ENCODE measurements around the gene PUM1. TPM values are rescaled to one million over a fixed set of nuclear protein-coding genes. Genes with fewer than 3 reads are reported as not detected.

Gene PUM1
- total and polyA plus RNA-seq, 2 of the 8 experiments (the other 6 are each of a cell fraction or from before 2014, with no cell fraction given): 122 to 177 TPM

- WGBS, 2 experiments (ENCODE audit: extremely low coverage in 1 of 2, insufficient coverage in 1 of 2, insufficient read length in 1 of 2, insufficient replicate concordance in 2 of 2, low coverage in 1 of 2, low lambda C conversion rate in 2 of 2, missing lambda C conversion rate in 1 of 2): 96% methylated on average over 6 of the region's 6 CpGs; no CpG with 5 or more reads in 1 of the 2 experiments
- ChIA-PET CTCF (ENCODE audit: partially characterized antibody) (no interaction called here), POLR2A (ENCODE audit: partially characterized antibody) (interaction anchor here (0.8 to 1.0 kb wide), 2 partner anchors 13 to 184 kb away, joined by 3 read pairs; no protein-coding TSS in a partner anchor)
- Histone ChIP-seq H3K56ac (replicated peaks; ENCODE audit: insufficient read length, low read depth, low read length) (no peak overlapping the region), H4K20me1 (replicated peaks in 1 of 2; ENCODE audit: control insufficient read depth in 1 of 2, insufficient read depth in 2 of 2, low read length in 2 of 2) (peaks cover 7 to 9% of the 10 kb centered on the region in 2 experiments), H3K23ac (ENCODE audit: insufficient read length) (no peak overlapping the region), H2AFZ (ENCODE audit: low read length) (no peak overlapping the region), H2BK15ac (ENCODE audit: low read length) (no peak overlapping the region), H3K36me3 (ENCODE audit: control insufficient read depth in 2 of 4, insufficient read depth in 4 of 4, low read length in 3 of 4) (peaks cover 19 to 83% (median 53%) of the 10 kb centered on the region in 4 experiments; a peak in 7 of 8 replicates), H3K4me2 (ENCODE audit: insufficient read depth in 1 of 2, low read depth in 2 of 2, low read length in 2 of 2) (no peak overlapping the region), H3K14ac (ENCODE audit: insufficient read length) (no peak overlapping the region), H3K23me2 (ENCODE audit: low read depth, low read length) (no peaks in the 10 kb centered on the region), H3K9ac (replicated peaks in 1 of 4; ENCODE audit: extremely low read depth in 1 of 4, low read depth in 3 of 4, low read length in 3 of 4) (peak overlapping the region in 1 of 4 experiments; percentile 34; a peak in 1 of 7 replicates), H4K91ac (replicated peaks; ENCODE audit: insufficient read length, low read length) (no peak overlapping the region), H3K9me3 (ENCODE audit: insufficient read depth in 2 of 2, low read depth in 1 of 2, low read length in 1 of 2) (no peaks in the 10 kb centered on the region), H2BK12ac (ENCODE audit: low read depth, low read length) (no peak overlapping the region), H3K27ac (ENCODE audit: low read depth, low read length) (no peak overlapping the region), H3K18ac (ENCODE audit: extremely low read depth, low read length) (no peak overlapping the region), H3K4ac (replicated peaks; ENCODE audit: insufficient read length, low read depth, low read length) (no peak overlapping the region), H2BK20ac (ENCODE audit: low read length) (no peak overlapping the region), H3K79me1 (ENCODE audit: low read depth, low read length) (peaks cover 2% of the 10 kb centered on the region; the same call in 1 of the 2 replicates), H2BK120ac (replicated peaks; ENCODE audit: low read depth, low read length) (no peak overlapping the region), H3K4me3 (ENCODE audit: extremely low read depth in 1 of 4, insufficient read depth in 2 of 4, low read depth in 3 of 4, low read length in 4 of 4) (no peak overlapping the region), H4K5ac (ENCODE audit: insufficient read length, low read depth, low read length) (no peak overlapping the region), H2AK5ac (ENCODE audit: low read depth, low read length) (no peak overlapping the region), H3K27me3 (replicated peaks in 1 of 4; ENCODE audit: control insufficient read depth in 3 of 4, extremely low read depth in 1 of 4, insufficient read depth in 3 of 4, low read length in 3 of 4) (no peaks in the 10 kb centered on the region), H4K8ac (ENCODE audit: extremely low read depth, insufficient read depth, low read length) (no peak overlapping the region), H2BK5ac (ENCODE audit: low read depth, low read length) (no peak overlapping the region), H3K4me1 (replicated peaks in 1 of 4; ENCODE audit: control insufficient read depth in 3 of 4, insufficient read depth in 4 of 4, low read length in 3 of 4) (no peaks in the 10 kb centered on the region), H3K79me2 (ENCODE audit: control insufficient read depth in 1 of 2, insufficient read depth in 2 of 2, low read length in 2 of 2) (peaks cover 0 to 71% of the 10 kb centered on the region in 2 experiments; a peak in 2 of 4 replicates)
- FAIRE-seq (no peak), DNase-seq (ENCODE audit: low read depth in 1 of 2, low spot score in 2 of 2) (no peak)
- no peak for TF ChIP-seq KDM1A (IDR thresholded peaks at IDR 0.05; ENCODE audit: borderline replicate concordance, low read length)
- peak in 1 of 2 experiments; percentile 25; a peak in 1 of 3 replicates for TF ChIP-seq POLR2A (IDR thresholded peaks at IDR 0.05; ENCODE audit: control extremely low read depth in 1 of 2, low read depth in 2 of 2, low read length in 2 of 2)
- no peak for TF ChIP-seq ASH2L (IDR thresholded peaks at IDR 0.05; ENCODE audit: low read length)
- no peak for TF ChIP-seq RBBP5 (IDR thresholded peaks at IDR 0.05; ENCODE audit: borderline replicate concordance, low read depth, low read length)
Measured at GRCh38 chr1:30962609-30963508, 102.7 kb downstream of the PUM1 start.

All from H1 (cell line).